ENCODE results near the gene PSME1. TPM values are rescaled to one million over a fixed set of nuclear protein-coding genes. Genes with fewer than 3 reads are reported as not detected.
A peak's percentile ranks its signal among the peaks of the same experiment; 100 is the strongest.

PSME1 gene
- polyA plus RNA-seq, 1 donor, result 324 TPM

DNA sequence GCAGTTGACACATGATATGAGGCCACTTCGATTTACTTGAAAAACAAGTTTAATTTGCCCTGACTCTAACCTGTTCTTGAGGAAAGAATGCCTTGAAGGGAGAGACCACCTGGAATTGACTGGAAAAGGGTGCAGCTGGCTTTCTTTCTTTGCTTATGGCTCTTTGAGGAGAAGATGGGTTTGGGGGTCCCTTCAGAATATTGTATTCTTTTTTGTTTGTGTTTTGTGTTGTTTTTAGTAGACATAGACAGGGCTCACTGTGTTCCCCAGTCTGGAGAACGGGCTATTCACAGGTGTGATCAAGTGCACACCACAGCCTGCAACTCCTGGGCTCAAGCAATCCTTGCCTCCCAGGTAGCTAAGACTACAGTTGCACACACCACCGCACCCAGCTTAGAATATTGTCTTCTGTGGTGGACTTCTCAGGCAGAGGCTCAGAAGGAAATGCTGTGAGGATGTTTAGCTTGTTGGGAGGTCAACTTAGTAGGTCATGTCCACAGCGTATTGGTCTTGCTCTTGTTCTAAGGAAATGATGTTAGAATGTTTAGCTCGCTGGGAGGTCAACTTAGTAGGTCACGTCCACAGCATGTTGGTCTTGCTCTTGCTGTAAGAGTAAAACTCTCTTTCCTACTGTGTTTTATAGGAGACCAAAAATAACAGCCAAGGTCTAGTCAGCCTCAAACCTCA lies 19.7 kb upstream of the PSME1 start:
- H3K27ac ChIP-seq (ENCODE audit: low read length), result no peak overlapping the region

DNA sequence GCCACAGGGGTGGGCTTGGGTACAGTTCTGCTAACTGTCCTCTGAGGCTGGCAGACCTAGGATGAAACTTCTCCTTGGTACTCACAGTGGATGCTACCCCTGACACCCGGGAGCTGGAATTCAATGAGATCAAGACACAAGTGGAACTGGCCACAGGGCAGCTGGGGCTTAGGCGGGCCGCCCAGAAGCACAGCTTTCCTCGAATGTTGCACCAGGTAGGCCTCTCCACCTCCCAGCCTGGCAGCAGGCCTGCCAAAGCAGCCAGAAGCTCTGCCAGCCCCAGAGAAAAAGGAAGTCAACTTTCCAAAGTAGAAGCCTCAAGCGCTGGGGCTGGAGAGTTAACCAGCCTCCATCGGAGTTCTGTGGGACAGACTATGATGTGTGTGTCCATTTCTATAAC lies 18.8 kb upstream of the PSME1 start:
- peaks cover 5% of the 10 kb centered on the region for H3K4me1 ChIP-seq (ENCODE audit: control insufficient read depth, insufficient read depth, low read length)
- H3K9me3 ChIP-seq (ENCODE audit: control insufficient read depth, low read depth, low read length), result no peaks in the 10 kb centered on the region
- no peaks in the 10 kb centered on the region for H3K27me3 ChIP-seq (ENCODE audit: control insufficient read depth, insufficient read depth, low read length)
- WGBS (ENCODE audit: insufficient coverage, low lambda C conversion rate), result no CpG with 5 or more reads among the region's 6 CpGs
- no peak for DNase-seq
- H3K4me3 ChIP-seq (ENCODE audit: low read length), result no peak overlapping the region
- no peak overlapping the region for H3K27ac ChIP-seq (ENCODE audit: low read length)
- H3K36me3 ChIP-seq (ENCODE audit: control insufficient read depth, insufficient read depth, low read length), result peaks cover 49% of the 10 kb centered on the region

More for the DNA sequence above, 19.7 kb upstream of the PSME1 start:
- DNase-seq, result peak in 1 of 2 donors; percentile 22
- Histone ChIP-seq H3K4me3 (ENCODE audit: low read length) (peak overlapping the region; percentile 67), H3K9me3 (ENCODE audit: control insufficient read depth, low read depth, low read length) (no peaks in the 10 kb centered on the region), H3K36me3 (ENCODE audit: control insufficient read depth, insufficient read depth, low read length) (peaks cover 41% of the 10 kb centered on the region), H3K4me1 (ENCODE audit: control insufficient read depth, insufficient read depth, low read length) (peaks cover 6% of the 10 kb centered on the region), H3K27me3 (ENCODE audit: control insufficient read depth, insufficient read depth, low read length) (no peaks in the 10 kb centered on the region)
- no CpG with 5 or more reads among the region's 6 CpGs for WGBS (ENCODE audit: insufficient coverage, low lambda C conversion rate)

DNA sequence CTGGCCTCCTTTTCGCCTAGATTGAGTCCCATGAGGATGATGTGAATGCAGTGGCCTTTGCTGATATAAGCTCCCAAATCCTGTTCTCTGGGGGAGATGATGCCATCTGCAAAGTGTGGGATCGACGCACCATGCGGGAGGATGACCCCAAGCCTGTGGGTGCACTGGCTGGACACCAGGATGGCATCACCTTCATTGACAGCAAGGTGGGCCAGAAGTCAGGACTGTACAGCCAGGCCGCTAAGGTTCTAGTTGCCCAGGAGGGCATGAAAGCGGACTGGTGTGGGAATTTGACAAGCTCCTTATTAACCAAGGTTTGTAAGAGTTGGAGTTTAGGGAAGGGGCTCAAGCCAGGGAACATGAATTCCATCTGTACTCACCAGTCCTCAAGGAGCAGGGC lies 16.3 kb upstream of the PSME1 start:
- Histone ChIP-seq H3K27ac (ENCODE audit: low read length) (no peak overlapping the region), H3K27me3 (ENCODE audit: control insufficient read depth, insufficient read depth, low read length) (no peaks in the 10 kb centered on the region), H3K4me3 (ENCODE audit: low read length) (no peak overlapping the region), H3K36me3 (ENCODE audit: control insufficient read depth, insufficient read depth, low read length) (peaks cover 70% of the 10 kb centered on the region), H3K9me3 (ENCODE audit: control insufficient read depth, low read depth, low read length) (no peaks in the 10 kb centered on the region), H3K4me1 (ENCODE audit: control insufficient read depth, insufficient read depth, low read length) (no peaks in the 10 kb centered on the region)
- 100% methylated on average over 3 of the region's 6 CpGs for WGBS (ENCODE audit: insufficient coverage, low lambda C conversion rate)
- DNase-seq, result no peak

DNA sequence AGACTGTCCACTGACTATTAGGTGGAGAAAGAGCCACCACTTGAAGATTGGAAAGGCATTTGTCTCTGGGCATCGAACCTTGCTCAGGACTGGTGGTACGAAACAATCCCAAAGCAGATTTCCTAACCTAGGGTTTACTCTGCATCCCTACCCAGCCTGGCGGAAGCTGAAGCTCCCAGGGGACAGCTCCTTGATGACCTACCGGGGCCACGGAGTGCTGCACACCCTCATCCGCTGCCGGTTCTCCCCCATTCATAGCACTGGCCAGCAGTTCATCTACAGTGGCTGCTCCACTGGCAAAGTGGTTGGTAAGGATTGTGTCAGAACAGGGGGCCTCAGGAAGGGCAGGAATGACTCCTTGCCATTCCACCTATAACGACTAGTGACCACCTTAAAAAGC lies 14.8 kb upstream of the PSME1 start:
- Histone ChIP-seq H3K4me3 (ENCODE audit: low read length) (no peak overlapping the region), H3K9me3 (ENCODE audit: control insufficient read depth, low read depth, low read length) (no peaks in the 10 kb centered on the region), H3K4me1 (ENCODE audit: control insufficient read depth, insufficient read depth, low read length) (no peaks in the 10 kb centered on the region), H3K27me3 (ENCODE audit: control insufficient read depth, insufficient read depth, low read length) (no peaks in the 10 kb centered on the region), H3K27ac (ENCODE audit: low read length) (no peak overlapping the region), H3K36me3 (ENCODE audit: control insufficient read depth, insufficient read depth, low read length) (peaks cover 70% of the 10 kb centered on the region)
- no CpG with 5 or more reads among the region's 8 CpGs for WGBS (ENCODE audit: insufficient coverage, low lambda C conversion rate)
- no peak for DNase-seq

DNA sequence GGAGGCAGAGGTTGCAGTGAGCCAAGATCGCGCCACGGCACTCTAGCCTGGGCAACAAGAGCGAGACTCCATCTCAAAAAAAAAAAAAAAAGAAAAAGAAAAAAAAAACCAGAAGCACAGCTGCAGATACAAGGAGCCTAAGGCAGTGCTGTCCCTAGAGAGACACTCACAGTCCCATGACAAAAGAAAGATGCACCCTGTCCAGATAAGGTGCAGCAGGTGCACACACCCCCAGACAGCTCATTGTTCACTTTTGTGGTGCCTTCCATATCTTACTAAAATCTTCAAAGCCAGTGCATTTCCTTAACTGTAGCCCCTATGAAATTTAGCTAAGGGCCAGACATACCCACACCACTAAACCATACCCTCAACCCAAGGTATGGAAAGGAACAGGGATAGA lies 13.6 kb upstream of the PSME1 start:
- Histone ChIP-seq H3K4me3 (ENCODE audit: low read length) (no peak overlapping the region), H3K27me3 (ENCODE audit: control insufficient read depth, insufficient read depth, low read length) (no peaks in the 10 kb centered on the region), H3K27ac (ENCODE audit: low read length) (no peak overlapping the region), H3K9me3 (ENCODE audit: control insufficient read depth, low read depth, low read length) (no peaks in the 10 kb centered on the region), H3K36me3 (ENCODE audit: control insufficient read depth, insufficient read depth, low read length) (peaks cover 65% of the 10 kb centered on the region), H3K4me1 (ENCODE audit: control insufficient read depth, insufficient read depth, low read length) (no peaks in the 10 kb centered on the region)
- WGBS (ENCODE audit: insufficient coverage, low lambda C conversion rate), result no CpG with 5 or more reads among the region's 4 CpGs
- no peak for DNase-seq

DNA sequence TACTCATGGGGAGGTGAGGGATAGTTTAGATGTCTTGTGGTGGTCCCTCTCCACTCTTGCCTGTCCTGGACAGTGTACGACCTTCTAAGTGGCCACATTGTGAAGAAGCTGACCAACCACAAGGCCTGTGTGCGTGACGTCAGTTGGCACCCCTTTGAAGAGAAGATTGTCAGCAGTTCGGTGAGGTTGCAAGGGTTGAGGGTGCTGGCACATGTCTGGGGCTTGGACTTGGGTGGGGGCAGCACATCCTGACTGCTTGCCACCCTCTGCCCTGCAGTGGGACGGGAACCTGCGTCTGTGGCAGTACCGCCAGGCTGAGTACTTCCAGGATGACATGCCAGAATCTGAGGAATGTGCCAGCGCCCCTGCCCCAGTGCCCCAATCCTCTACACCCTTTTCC lies 13.1 kb upstream of the PSME1 start:
- no CpG with 5 or more reads among the region's 8 CpGs for WGBS (ENCODE audit: insufficient coverage, low lambda C conversion rate)

DNA sequence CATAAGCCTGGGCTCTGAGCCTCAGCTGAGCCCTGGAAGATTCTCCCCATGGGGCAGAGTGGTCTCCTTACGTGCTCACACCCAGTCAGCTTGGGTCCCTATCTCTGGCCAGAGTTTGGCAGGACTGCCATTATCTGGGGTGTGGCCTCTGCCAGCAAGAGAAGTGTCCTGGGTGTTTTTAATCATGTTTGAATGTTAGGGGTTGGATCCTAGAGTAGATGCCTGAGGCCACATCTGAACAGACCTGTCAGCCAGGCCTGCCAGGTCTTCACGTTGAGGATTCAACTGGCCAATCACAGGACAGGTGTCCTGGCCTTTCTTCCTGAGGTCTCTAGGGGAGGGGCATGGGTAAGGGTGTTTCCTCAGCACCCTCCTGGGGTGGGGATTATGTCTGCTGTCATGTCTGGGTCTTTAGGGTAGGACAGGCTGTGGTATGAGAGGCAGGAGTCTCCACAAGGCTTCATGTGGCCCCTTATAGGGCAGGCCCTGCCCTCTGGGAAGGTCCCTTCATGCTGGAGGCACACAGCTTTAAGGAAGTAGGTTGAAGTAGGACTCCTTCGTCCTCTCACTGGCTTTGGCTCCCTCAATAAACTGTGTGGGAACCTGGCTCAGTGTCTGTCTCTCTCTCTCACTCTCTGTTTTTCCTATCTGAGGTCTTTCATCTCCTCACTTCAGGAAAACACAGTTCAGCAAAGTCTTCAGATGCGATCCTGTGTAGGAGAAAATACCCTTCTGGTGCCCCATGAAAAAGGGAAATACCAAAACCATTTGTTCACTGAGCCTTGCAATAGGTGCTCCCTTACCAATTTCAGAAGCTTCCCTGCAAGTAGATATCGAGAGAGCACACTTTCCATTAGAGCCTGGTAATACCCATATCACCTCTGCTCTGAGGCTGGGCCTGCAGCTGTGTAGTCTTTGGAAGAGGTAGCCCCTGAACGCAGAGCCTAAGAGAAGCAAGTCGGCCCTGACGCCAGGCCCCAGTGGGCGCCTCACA lies 12.3 kb upstream of the PSME1 start:
- Histone ChIP-seq H3K4me3 (ENCODE audit: low read length) (no peak overlapping the region), H3K4me1 (ENCODE audit: control insufficient read depth, insufficient read depth, low read length) (no peaks in the 10 kb centered on the region), H3K9me3 (ENCODE audit: control insufficient read depth, low read depth, low read length) (no peaks in the 10 kb centered on the region), H3K27me3 (ENCODE audit: control insufficient read depth, insufficient read depth, low read length) (no peaks in the 10 kb centered on the region), H3K27ac (ENCODE audit: low read length) (no peak overlapping the region), H3K36me3 (ENCODE audit: control insufficient read depth, insufficient read depth, low read length) (peaks cover 52% of the 10 kb centered on the region)
- WGBS (ENCODE audit: insufficient coverage, low lambda C conversion rate), result no CpG with 5 or more reads among the region's 9 CpGs
- DNase-seq, result no peak

More for the DNA sequence above, 13.1 kb upstream of the PSME1 start:
- Histone ChIP-seq H3K27ac (ENCODE audit: low read length) (no peak overlapping the region), H3K27me3 (ENCODE audit: control insufficient read depth, insufficient read depth, low read length) (no peaks in the 10 kb centered on the region), H3K36me3 (ENCODE audit: control insufficient read depth, insufficient read depth, low read length) (peaks cover 60% of the 10 kb centered on the region), H3K4me3 (ENCODE audit: low read length) (no peak overlapping the region), H3K9me3 (ENCODE audit: control insufficient read depth, low read depth, low read length) (no peaks in the 10 kb centered on the region), H3K4me1 (ENCODE audit: control insufficient read depth, insufficient read depth, low read length) (no peaks in the 10 kb centered on the region)
- DNase-seq, result no peak

DNA sequence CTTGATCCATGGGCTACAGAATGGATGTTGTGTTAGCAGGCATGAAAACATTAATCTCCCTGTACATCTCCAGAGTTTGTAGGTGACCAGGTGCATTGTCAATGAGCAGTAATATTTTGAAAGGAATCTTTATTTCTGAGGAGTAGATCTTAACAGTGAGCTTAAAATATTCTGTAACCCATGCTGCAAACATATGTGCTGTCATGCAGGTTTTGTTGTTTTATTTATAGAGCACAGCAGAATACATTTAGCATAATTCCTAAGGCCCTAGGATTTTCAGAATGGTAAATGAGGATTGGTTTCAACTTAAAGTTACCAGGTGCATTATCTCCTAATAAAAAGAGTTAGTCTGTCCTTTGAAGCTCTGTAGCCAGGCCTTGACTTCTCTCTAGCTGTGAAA lies 9.1 kb upstream of the PSME1 start:
- Histone ChIP-seq H3K27ac (ENCODE audit: low read length) (no peak overlapping the region), H3K4me3 (ENCODE audit: low read length) (no peak overlapping the region), H3K27me3 (ENCODE audit: control insufficient read depth, insufficient read depth, low read length) (no peaks in the 10 kb centered on the region), H3K9me3 (ENCODE audit: control insufficient read depth, low read depth, low read length) (no peaks in the 10 kb centered on the region), H3K4me1 (ENCODE audit: control insufficient read depth, insufficient read depth, low read length) (no peaks in the 10 kb centered on the region), H3K36me3 (ENCODE audit: control insufficient read depth, insufficient read depth, low read length) (peaks cover 22% of the 10 kb centered on the region)
- no peak for DNase-seq

DNA sequence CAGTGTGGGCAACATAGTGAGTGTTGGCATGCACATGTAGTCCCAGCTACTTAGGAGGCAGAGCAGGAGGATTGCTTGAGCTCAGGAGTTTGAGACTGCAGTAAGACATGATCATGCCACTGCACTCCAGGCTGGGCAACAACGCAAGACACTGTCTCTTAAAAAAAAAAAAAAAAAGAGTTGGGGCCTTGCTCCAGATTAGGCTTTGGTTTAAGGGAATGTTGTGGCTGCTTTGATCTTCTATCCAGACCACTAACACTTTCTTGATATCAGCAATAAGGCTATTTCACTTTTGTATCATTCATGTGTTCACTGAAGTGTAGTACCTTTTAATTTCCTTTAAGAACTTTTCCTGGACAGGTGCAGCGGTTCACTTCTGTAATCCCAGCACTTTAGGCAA lies 8.3 kb upstream of the PSME1 start:
- Histone ChIP-seq H3K4me3 (ENCODE audit: low read length) (no peak overlapping the region), H3K4me1 (ENCODE audit: control insufficient read depth, insufficient read depth, low read length) (no peaks in the 10 kb centered on the region), H3K27ac (ENCODE audit: low read length) (no peak overlapping the region), H3K27me3 (ENCODE audit: control insufficient read depth, insufficient read depth, low read length) (no peaks in the 10 kb centered on the region), H3K36me3 (ENCODE audit: control insufficient read depth, insufficient read depth, low read length) (peaks cover 21% of the 10 kb centered on the region), H3K9me3 (ENCODE audit: control insufficient read depth, low read depth, low read length) (no peaks in the 10 kb centered on the region)
- no peak for DNase-seq
- WGBS (ENCODE audit: insufficient coverage, low lambda C conversion rate), result no CpG with 5 or more reads among the region's 2 CpGs

DNA sequence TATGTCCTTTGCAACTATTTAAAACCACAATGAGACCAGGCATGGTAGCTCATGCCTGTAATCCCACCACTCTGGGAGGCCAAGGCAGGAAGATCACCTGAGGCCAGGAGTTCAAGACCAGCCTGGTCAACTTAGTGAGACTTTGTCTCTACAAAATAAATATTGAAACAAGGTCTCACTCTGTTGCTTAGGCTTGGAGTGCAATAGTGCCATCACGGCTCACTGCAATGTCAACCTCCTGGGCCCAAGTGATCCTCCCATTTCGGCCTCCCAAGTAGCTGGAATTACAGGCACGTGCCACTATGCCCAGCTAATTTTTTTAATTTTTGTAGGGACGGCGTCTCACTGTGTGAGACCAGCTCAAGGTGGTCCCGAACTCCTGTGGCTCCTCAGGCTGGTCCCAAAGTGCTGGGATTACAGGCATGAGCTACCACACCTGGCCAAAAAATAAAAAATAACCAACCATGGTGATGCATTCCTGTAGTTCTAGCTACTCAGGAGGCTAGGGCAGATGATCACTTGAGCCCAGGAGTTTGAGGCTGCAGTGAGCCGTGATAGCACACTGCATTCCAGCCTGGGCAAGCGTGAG lies 6.5 kb upstream of the PSME1 start:
- DNase-seq, result no peak
- peaks cover 3% of the 10 kb centered on the region for H3K36me3 ChIP-seq (ENCODE audit: control insufficient read depth, insufficient read depth, low read length)
- H3K27me3 ChIP-seq (ENCODE audit: control insufficient read depth, insufficient read depth, low read length), result no peaks in the 10 kb centered on the region
- no peak overlapping the region for H3K27ac ChIP-seq (ENCODE audit: low read length)
- no peaks in the 10 kb centered on the region for H3K4me1 ChIP-seq (ENCODE audit: control insufficient read depth, insufficient read depth, low read length)
- no CpG with 5 or more reads among the region's 8 CpGs for WGBS (ENCODE audit: insufficient coverage, low lambda C conversion rate)
- no peak overlapping the region for H3K4me3 ChIP-seq (ENCODE audit: low read length)
- no peaks in the 10 kb centered on the region for H3K9me3 ChIP-seq (ENCODE audit: control insufficient read depth, low read depth, low read length)

All from large intestine (tissue), 3 donors.